Measurements from ENCODE around the gene LBX1. TPM values are rescaled to one million over a fixed set of nuclear protein-coding genes. Genes with fewer than 3 reads are reported as not detected.

LBX1 gene
- polyA plus RNA-seq, 2 of the 4 experiments (the other 2 are of a cell fraction) = not detected

DNA sequence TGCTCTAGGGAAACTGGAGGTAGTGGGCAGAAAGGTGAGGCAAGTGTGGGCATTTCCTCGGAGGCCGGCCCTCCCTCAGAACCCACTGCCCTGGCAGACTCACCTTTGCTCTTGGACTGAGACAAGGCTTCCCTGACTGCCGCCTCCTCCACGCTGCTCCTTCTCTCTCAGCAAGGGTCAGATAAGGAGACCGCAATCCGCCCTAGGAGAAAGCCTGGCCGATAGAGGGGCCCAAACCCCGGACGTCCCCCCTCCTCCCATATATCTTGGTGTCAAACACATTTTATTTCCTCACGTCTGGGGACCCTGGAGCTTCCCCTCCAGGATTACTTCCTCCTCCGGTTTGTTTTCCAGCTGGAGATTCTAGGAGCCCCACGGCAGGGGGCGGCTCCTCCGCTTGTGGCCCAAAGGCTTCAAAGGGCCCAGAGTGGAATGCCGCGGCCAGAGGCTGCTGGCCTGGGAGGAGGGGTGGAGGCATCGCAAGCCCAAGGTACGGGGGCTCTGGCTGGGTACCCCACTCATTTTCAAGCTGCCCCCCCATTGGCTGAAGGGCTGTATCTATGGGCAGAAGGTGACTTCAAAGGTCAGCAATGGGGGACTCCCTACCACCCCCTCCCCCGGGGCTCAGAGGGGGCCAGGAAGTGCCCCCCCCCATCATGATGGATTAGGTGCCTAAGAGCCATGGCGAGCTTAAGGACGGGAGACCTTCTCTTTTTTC lies 31.7 kb upstream of the LBX1 start:
- TF ChIP-seq PHF8 (IDR thresholded peaks at IDR 0.05; ENCODE audit: borderline replicate concordance, low read depth) (no peak), ZC3H11A (IDR thresholded peaks at IDR 0.05) (no peak), CHD2 (IDR thresholded peaks at IDR 0.05; ENCODE audit: low read length, partially characterized antibody) (no peak), HOXB13 (CRISPR knock-in tag; IDR thresholded peaks at IDR 0.05; ENCODE audit: low read depth) (no peak), EHF (CRISPR knock-in tag; IDR thresholded peaks at IDR 0.05) (no peak), ESRRA (IDR thresholded peaks at IDR 0.05; ENCODE audit: borderline replicate concordance, low read length) (no peak), EP300 (IDR thresholded peaks at IDR 0.05) (no peak), ZSCAN20 (CRISPR knock-in tag; IDR thresholded peaks at IDR 0.05) (no peak), BHLHE40 (IDR thresholded peaks at IDR 0.05; ENCODE audit: low read depth, low read length) (no peak), SREBF2 (IDR thresholded peaks at IDR 0.05) (no peak)
- TF ChIP-seq, protein P1, sequence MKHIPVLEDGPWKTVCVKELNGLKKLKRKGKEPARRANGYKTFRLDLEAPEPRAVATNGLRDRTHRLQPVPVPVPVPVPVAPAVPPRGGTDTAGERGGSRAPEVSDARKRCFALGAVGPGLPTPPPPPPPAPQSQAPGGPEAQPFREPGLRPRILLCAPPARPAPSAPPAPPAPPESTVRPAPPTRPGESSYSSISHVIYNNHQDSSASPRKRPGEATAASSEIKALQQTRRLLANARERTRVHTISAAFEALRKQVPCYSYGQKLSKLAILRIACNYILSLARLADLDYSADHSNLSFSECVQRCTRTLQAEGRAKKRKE (CRISPR knock-in tag; IDR thresholded peaks at IDR 0.05; ENCODE audit: low read depth) = no peak
- TF ChIP-seq, protein P2, sequence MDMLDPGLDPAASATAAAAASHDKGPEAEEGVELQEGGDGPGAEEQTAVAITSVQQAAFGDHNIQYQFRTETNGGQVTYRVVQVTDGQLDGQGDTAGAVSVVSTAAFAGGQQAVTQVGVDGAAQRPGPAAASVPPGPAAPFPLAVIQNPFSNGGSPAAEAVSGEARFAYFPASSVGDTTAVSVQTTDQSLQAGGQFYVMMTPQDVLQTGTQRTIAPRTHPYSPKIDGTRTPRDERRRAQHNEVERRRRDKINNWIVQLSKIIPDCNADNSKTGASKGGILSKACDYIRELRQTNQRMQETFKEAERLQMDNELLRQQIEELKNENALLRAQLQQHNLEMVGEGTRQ (IDR thresholded peaks at IDR 0.05) = no peak
- TF ChIP-seq, protein P3, sequence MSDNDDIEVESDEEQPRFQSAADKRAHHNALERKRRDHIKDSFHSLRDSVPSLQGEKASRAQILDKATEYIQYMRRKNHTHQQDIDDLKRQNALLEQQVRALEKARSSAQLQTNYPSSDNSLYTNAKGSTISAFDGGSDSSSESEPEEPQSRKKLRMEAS (IDR thresholded peaks at IDR 0.05) = no peak
- TF ChIP-seq, protein P4, sequence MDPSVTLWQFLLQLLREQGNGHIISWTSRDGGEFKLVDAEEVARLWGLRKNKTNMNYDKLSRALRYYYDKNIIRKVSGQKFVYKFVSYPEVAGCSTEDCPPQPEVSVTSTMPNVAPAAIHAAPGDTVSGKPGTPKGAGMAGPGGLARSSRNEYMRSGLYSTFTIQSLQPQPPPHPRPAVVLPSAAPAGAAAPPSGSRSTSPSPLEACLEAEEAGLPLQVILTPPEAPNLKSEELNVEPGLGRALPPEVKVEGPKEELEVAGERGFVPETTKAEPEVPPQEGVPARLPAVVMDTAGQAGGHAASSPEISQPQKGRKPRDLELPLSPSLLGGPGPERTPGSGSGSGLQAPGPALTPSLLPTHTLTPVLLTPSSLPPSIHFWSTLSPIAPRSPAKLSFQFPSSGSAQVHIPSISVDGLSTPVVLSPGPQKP (IDR thresholded peaks at IDR 0.05; ENCODE audit: low read depth, low read length) = no peak
- TF ChIP-seq, protein P5, sequence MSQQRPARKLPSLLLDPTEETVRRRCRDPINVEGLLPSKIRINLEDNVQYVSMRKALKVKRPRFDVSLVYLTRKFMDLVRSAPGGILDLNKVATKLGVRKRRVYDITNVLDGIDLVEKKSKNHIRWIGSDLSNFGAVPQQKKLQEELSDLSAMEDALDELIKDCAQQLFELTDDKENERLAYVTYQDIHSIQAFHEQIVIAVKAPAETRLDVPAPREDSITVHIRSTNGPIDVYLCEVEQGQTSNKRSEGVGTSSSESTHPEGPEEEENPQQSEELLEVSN (IDR thresholded peaks at IDR 0.05; ENCODE audit: borderline replicate concordance, low read depth) = no peak
- 70% methylated on average over 18 of the region's 21 CpGs for WGBS (ENCODE audit: missing lambda C conversion rate)
- no peak overlapping the region for H3K27ac ChIP-seq
- no peaks in the 10 kb centered on the region for H3K4me1 ChIP-seq
- CTCF ChIA-PET = interaction anchor here (0.9 to 27.7 kb wide), 5 partner anchors 13 to 183 kb away, joined by 3 to 206 read pairs (median 4); no protein-coding TSS in a partner anchor
- DNase-seq (ENCODE audit: low read depth in 1 of 2, low spot score in 1 of 2) (no peak), ATAC-seq (no peak), FAIRE-seq (no peak)
- H3K4me3 ChIP-seq = no peak overlapping the region
- peaks cover 16% of the 10 kb centered on the region for H3K9me3 ChIP-seq
- H3K4me2 ChIP-seq = no peak overlapping the region
- POLR2A ChIA-PET = no interaction called here

DNA sequence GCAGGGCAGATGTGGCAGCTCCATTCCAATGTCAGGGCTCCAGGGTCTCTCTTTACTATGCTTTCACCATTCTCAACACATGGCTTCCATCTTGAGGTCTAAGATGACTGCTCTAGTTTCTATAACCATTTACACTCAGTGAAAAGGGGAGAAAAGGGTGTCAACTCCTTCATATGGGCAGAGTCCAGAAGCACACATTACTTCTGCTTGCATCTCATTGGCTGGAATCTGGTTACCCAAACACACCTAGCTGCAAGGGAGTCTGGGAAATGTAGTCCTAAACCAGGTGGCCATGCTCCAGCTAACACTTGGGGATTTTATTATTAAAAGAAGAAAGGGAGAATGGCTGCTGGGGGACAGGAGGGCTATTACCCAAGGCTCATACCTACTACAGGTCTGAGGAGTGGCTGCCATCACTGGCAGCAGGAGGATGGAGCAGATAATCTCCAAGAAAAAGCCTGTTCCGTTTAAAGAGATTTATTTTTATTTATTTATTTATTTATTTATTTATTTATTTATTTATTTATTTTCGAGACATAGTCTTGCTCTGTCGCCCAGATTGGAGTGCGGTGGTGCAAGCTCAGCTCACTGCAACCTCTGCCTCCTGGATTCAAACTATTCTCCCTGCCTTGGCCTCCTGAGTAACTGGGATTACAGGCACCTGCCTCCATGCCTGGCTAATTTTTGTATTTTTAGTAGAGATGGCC lies 29.1 kb upstream of the LBX1 start:
- TF ChIP-seq, protein P6, sequence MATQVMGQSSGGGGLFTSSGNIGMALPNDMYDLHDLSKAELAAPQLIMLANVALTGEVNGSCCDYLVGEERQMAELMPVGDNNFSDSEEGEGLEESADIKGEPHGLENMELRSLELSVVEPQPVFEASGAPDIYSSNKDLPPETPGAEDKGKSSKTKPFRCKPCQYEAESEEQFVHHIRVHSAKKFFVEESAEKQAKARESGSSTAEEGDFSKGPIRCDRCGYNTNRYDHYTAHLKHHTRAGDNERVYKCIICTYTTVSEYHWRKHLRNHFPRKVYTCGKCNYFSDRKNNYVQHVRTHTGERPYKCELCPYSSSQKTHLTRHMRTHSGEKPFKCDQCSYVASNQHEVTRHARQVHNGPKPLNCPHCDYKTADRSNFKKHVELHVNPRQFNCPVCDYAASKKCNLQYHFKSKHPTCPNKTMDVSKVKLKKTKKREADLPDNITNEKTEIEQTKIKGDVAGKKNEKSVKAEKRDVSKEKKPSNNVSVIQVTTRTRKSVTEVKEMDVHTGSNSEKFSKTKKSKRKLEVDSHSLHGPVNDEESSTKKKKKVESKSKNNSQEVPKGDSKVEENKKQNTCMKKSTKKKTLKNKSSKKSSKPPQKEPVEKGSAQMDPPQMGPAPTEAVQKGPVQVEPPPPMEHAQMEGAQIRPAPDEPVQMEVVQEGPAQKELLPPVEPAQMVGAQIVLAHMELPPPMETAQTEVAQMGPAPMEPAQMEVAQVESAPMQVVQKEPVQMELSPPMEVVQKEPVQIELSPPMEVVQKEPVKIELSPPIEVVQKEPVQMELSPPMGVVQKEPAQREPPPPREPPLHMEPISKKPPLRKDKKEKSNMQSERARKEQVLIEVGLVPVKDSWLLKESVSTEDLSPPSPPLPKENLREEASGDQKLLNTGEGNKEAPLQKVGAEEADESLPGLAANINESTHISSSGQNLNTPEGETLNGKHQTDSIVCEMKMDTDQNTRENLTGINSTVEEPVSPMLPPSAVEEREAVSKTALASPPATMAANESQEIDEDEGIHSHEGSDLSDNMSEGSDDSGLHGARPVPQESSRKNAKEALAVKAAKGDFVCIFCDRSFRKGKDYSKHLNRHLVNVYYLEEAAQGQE (IDR thresholded peaks at IDR 0.05) = no peak
- TF ChIP-seq HDAC2 (IDR thresholded peaks at IDR 0.05) (no peak), GATA3 (IDR thresholded peaks at IDR 0.05; ENCODE audit: borderline replicate concordance) (no peak), CBX2 (IDR thresholded peaks at IDR 0.05; ENCODE audit: borderline replicate concordance, low read depth) (no peak), ZC3H11A (IDR thresholded peaks at IDR 0.05) (peak; percentile 65), MYC (IDR thresholded peaks at IDR 0.05; ENCODE audit: borderline replicate concordance, low read length) (no peak)
- TF ChIP-seq, protein P7, sequence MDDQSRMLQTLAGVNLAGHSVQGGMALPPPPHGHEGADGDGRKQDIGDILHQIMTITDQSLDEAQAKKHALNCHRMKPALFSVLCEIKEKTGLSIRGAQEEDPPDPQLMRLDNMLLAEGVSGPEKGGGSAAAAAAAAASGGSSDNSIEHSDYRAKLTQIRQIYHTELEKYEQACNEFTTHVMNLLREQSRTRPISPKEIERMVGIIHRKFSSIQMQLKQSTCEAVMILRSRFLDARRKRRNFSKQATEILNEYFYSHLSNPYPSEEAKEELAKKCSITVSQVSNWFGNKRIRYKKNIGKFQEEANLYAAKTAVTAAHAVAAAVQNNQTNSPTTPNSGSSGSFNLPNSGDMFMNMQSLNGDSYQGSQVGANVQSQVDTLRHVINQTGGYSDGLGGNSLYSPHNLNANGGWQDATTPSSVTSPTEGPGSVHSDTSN (IDR thresholded peaks at IDR 0.05) = no peak
- 40% methylated on average over 4 of the region's 4 CpGs for WGBS (ENCODE audit: missing lambda C conversion rate)
- peak in 1 of 2 experiments; percentile 27 for DNase-seq (ENCODE audit: low read depth in 1 of 2, low spot score in 1 of 2)

More for the DNA sequence above, 29.1 kb upstream of the LBX1 start:
- H3K4me1 ChIP-seq = no peaks in the 10 kb centered on the region
- ATAC-seq (no peak), FAIRE-seq (no peak)
- H3K27ac ChIP-seq = no peak overlapping the region
- H3K4me2 ChIP-seq = no peak overlapping the region
- no peak overlapping the region for H3K4me3 ChIP-seq
- POLR2A ChIA-PET = no interaction called here
- H3K9me3 ChIP-seq = peaks cover 16% of the 10 kb centered on the region
- CTCF ChIA-PET = interaction anchor here (0.7 to 27.7 kb wide), 4 partner anchors 23 to 209 kb away, joined by 3 to 206 read pairs (median 7); no protein-coding TSS in a partner anchor

Measured in A549 (cell line).